Measurements from ENCODE around the gene SH3YL1.

GRCh38 chr2:195932-196331 is 67.9 kb downstream of the SH3YL1 start:
- no peak for TF ChIP-seq POLR2AphosphoS5 (IDR thresholded peaks at IDR 0.05; ENCODE audit: borderline replicate concordance, low read depth, low read length)
- TF ChIP-seq EZH2 (IDR thresholded peaks at IDR 0.05) = no peak
- TF ChIP-seq FOXP2 (optimal IDR thresholded peaks at IDR 0.05; ENCODE audit: control extremely low read depth, extremely low read length, insufficient read depth) = no peak
